ENCODE measurements around the gene EXOC5.
A peak's percentile ranks its signal among the peaks of the same experiment; 100 is the strongest.

The EXOC5 gene

GRCh38 chr14:57268161-57269069, at the start of gene EXOC5, which contains the start of gene AP5M1 (continued):
- TF ChIP-seq, protein P1, sequence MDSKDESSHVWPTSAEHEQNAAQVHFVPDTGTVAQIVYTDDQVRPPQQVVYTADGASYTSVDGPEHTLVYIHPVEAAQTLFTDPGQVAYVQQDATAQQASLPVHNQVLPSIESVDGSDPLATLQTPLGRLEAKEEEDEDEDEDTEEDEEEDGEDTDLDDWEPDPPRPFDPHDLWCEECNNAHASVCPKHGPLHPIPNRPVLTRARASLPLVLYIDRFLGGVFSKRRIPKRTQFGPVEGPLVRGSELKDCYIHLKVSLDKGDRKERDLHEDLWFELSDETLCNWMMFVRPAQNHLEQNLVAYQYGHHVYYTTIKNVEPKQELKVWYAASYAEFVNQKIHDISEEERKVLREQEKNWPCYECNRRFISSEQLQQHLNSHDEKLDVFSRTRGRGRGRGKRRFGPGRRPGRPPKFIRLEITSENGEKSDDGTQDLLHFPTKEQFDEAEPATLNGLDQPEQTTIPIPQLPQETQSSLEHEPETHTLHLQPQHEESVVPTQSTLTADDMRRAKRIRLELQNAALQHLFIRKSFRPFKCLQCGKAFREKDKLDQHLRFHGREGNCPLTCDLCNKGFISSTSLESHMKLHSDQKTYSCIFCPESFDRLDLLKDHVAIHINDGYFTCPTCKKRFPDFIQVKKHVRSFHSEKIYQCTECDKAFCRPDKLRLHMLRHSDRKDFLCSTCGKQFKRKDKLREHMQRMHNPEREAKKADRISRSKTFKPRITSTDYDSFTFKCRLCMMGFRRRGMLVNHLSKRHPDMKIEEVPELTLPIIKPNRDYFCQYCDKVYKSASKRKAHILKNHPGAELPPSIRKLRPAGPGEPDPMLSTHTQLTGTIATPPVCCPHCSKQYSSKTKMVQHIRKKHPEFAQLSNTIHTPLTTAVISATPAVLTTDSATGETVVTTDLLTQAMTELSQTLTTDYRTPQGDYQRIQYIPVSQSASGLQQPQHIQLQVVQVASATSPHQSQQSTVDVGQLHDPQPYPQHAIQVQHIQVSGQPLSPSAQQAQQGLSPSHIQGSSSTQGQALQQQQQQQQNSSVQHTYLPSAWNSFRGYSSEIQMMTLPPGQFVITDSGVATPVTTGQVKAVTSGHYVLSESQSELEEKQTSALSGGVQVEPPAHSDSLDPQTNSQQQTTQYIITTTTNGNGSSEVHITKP (tag by site-specific recombination; IDR thresholded peaks at IDR 0.05) = peak; percentile 34; the same call in 1 of the 2 replicates
- TF ChIP-seq KLF9 (tag by site-specific recombination; IDR thresholded peaks at IDR 0.05; ENCODE audit: low read depth) (peak; percentile 84), ZNF184 (tag by site-specific recombination; IDR thresholded peaks at IDR 0.05) (no peak), KLF8 (tag by site-specific recombination; IDR thresholded peaks at IDR 0.05) (peak; percentile 83), ZIC2 (tag by site-specific recombination; IDR thresholded peaks at IDR 0.05) (peak; percentile 86), ZEB2 (tag by site-specific recombination; IDR thresholded peaks at IDR 0.05) (peak; percentile 89), ZNF561 (tag by site-specific recombination; IDR thresholded peaks at IDR 0.05; ENCODE audit: borderline replicate concordance) (peak; percentile 71; the same call in 1 of the 2 replicates), ZNF423 (tag by site-specific recombination; IDR thresholded peaks at IDR 0.05) (0 out of 2 replicates have a peak, but pooled peaks have one; percentile 42), OSR2 (tag by site-specific recombination; IDR thresholded peaks at IDR 0.05) (peak; percentile 48; the same call in 1 of the 2 replicates), ZNF341 (tag by site-specific recombination; IDR thresholded peaks at IDR 0.05; ENCODE audit: low read depth) (peak; percentile 79), ZNF664 (tag by site-specific recombination; IDR thresholded peaks at IDR 0.05) (no peak), KLF1 (tag by site-specific recombination; IDR thresholded peaks at IDR 0.05) (peak; percentile 51), ZFP69B (tag by site-specific recombination; IDR thresholded peaks at IDR 0.05) (peak; percentile 99), ZNF660 (tag by site-specific recombination; IDR thresholded peaks at IDR 0.05) (peak; percentile 48; the same call in 1 of the 2 replicates), YY2 (tag by site-specific recombination; IDR thresholded peaks at IDR 0.05) (0 out of 2 replicates have a peak, but pooled peaks have one; percentile 34), TRIM28 (IDR thresholded peaks at IDR 0.05; ENCODE audit: borderline replicate concordance, low read length) (no peak), ZBTB48 (tag by site-specific recombination; IDR thresholded peaks at IDR 0.05) (peak; percentile 97), ZNF16 (tag by site-specific recombination; IDR thresholded peaks at IDR 0.05; ENCODE audit: low read depth) (no peak), ZBTB17 (tag by site-specific recombination; IDR thresholded peaks at IDR 0.05) (peak; percentile 50; the same call in 1 of the 2 replicates), KLF16 (tag by site-specific recombination; IDR thresholded peaks at IDR 0.05) (peak; percentile 59; the same call in 1 of the 2 replicates), ZFHX2 (tag by site-specific recombination; conservative IDR thresholded peaks at IDR 0.05) (peak; percentile 84), HIC1 (tag by site-specific recombination; IDR thresholded peaks at IDR 0.05) (peak; percentile 48; the same call in 1 of the 2 replicates), ZFP37 (tag by site-specific recombination; IDR thresholded peaks at IDR 0.05) (no peak), ZNF747 (tag by site-specific recombination; IDR thresholded peaks at IDR 0.05) (no peak), SCRT2 (tag by site-specific recombination; IDR thresholded peaks at IDR 0.05) (no peak; the same call in 1 of the 2 replicates), ZNF521 (tag by site-specific recombination; IDR thresholded peaks at IDR 0.05) (no peak), ZNF580 (tag by site-specific recombination; IDR thresholded peaks at IDR 0.05) (peak; percentile 86)
- TF ChIP-seq, protein P2, sequence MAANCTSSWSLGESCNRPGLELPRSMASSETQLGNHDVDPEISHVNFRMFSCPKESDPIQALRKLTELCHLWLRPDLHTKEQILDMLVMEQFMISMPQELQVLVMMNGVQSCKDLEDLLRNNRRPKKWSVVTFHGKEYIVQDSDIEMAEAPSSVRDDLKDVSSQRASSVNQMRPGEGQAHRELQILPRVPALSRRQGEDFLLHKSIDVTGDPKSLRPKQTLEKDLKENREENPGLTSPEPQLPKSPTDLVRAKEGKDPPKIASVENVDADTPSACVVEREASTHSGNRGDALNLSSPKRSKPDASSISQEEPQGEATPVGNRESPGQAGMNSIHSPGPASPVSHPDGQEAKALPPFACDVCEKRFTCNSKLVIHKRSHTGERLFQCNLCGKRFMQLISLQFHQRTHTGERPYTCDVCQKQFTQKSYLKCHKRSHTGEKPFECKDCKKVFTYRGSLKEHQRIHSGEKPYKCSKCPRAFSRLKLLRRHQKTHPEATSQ (tag by site-specific recombination; IDR thresholded peaks at IDR 0.05) = no peak
- TF ChIP-seq, protein P3, sequence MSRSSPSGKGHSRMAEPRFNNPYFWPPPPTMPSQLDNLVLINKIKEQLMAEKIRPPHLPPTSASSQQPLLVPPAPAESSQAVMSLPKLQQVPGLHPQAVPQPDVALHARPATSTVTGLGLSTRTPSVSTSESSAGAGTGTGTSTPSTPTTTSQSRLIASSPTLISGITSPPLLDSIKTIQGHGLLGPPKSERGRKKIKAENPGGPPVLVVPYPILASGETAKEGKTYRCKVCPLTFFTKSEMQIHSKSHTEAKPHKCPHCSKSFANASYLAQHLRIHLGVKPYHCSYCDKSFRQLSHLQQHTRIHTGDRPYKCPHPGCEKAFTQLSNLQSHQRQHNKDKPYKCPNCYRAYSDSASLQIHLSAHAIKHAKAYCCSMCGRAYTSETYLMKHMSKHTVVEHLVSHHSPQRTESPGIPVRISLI (tag by site-specific recombination; IDR thresholded peaks at IDR 0.05) = 0 out of 2 replicates have a peak, but pooled peaks have one; percentile 24
- TF ChIP-seq, protein P4, sequence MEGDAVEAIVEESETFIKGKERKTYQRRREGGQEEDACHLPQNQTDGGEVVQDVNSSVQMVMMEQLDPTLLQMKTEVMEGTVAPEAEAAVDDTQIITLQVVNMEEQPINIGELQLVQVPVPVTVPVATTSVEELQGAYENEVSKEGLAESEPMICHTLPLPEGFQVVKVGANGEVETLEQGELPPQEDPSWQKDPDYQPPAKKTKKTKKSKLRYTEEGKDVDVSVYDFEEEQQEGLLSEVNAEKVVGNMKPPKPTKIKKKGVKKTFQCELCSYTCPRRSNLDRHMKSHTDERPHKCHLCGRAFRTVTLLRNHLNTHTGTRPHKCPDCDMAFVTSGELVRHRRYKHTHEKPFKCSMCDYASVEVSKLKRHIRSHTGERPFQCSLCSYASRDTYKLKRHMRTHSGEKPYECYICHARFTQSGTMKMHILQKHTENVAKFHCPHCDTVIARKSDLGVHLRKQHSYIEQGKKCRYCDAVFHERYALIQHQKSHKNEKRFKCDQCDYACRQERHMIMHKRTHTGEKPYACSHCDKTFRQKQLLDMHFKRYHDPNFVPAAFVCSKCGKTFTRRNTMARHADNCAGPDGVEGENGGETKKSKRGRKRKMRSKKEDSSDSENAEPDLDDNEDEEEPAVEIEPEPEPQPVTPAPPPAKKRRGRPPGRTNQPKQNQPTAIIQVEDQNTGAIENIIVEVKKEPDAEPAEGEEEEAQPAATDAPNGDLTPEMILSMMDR (tag by site-specific recombination; IDR thresholded peaks at IDR 0.05) = peak; percentile 72

Measured in HEK293 (cell line).